ENCODE results near the gene KMT5C.

DNA sequence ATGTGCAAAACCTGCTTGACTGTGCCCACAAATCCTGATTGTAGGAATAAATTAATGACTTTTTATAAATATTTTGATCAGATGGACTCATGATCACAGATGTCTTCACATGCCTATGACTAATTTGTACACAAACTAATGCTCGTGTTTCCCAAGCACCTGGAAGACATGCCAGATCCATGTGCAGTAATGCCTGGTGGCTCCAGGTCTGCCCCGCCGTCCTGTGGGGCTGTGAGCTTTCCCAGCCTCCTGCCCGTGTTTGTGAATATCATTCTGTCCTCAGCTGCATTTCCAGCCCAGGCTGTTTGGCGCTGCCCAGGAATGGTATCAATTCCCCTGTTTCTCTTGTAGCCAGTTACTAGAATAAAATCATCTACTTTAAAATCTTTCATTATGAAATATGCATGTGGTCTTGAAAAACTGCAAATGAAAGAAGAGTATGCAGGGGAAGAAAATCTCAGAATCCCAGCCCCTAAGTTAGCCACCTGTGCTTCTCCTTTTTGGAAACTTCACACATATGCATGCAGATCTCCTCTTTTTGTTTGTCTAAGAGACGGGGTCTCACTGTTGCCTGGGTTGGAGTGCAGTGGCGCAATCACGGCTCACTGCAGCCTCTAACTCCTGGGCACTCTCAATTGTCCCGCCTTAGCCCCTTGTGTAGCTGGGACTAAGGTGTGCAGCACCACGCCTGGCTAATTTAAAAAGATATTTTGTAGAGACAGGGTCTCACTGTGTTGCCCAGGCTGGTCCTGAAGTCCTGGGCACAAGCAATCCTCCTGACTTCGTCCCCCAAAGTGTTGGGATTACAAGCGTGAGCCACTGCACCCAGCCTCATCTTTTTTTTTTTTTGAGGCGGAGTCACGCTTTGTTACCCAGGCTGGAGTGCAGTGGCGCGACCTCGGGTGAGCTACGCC, 52.3 kb downstream of the KMT5C start:
- TF ChIP-seq CTCF (IDR thresholded peaks at IDR 0.05) (no peak), POLR2AphosphoS5 (IDR thresholded peaks at IDR 0.05) (no peak), POLR2A (IDR thresholded peaks at IDR 0.05) (no peak)

Data from suprapubic skin (tissue), 4 donors.